GM18873 (cell line): Measurements from ENCODE around the gene SLC6A18.

Experiments used
- ATAC-seq: cut with Tn5 transposase; IDR thresholded peaks from one replicate; pipeline ENCODE4 v1.9.1; 2021; ENCODE audit warnings: mild to moderate bottlenecking, moderate library complexity, moderate number of reproducible peaks; ENCODE audit not compliant: unreplicated experiment, low FRiP score

Gene SLC6A18

GRCh38 chr5:1202026-1202797 is 23.0 kb upstream of the SLC6A18 start:
- no peak for ATAC-seq

- no peak for ATAC-seq
These were observed 22.4 kb upstream of the SLC6A18 start for GRCh38 chr5:1202798-1203185.

- no peak for ATAC-seq
These were observed 21.7 kb upstream of the SLC6A18 start for GRCh38 chr5:1203311-1203967.

GRCh38 chr5:1203968-1204692 is 21.1 kb upstream of the SLC6A18 start:
- no peak for ATAC-seq

- ATAC-seq: no peak
These were observed 20.4 kb upstream of the SLC6A18 start for GRCh38 chr5:1204693-1205242.

GRCh38 chr5:1205255-1206180 is 19.7 kb upstream of the SLC6A18 start:
- ATAC-seq: no peak

- no peak for ATAC-seq
These were observed 18.4 kb upstream of the SLC6A18 start for GRCh38 chr5:1206521-1207412.

- ATAC-seq: no peak
These were observed 17.6 kb upstream of the SLC6A18 start for GRCh38 chr5:1207555-1207954.

- no peak for ATAC-seq
These were observed 16.9 kb upstream of the SLC6A18 start for GRCh38 chr5:1208221-1208742.

- no peak for ATAC-seq
These were observed 16.3 kb upstream of the SLC6A18 start for GRCh38 chr5:1208743-1209488.

- no peak for ATAC-seq
These were observed 15.7 kb upstream of the SLC6A18 start for GRCh38 chr5:1209489-1209852.

GRCh38 chr5:1209896-1210776 is 15.0 kb upstream of the SLC6A18 start:
- ATAC-seq: no peak

GRCh38 chr5:1210832-1211251 is 14.3 kb upstream of the SLC6A18 start:
- no peak for ATAC-seq

- no peak for ATAC-seq
These were observed 13.5 kb upstream of the SLC6A18 start for GRCh38 chr5:1211701-1212100.

GRCh38 chr5:1212271-1212670 is 12.9 kb upstream of the SLC6A18 start:
- ATAC-seq: no peak

- ATAC-seq: no peak
These were observed 12.3 kb upstream of the SLC6A18 start for GRCh38 chr5:1212881-1213280.

- no peak for ATAC-seq
These were observed 11.5 kb upstream of the SLC6A18 start for GRCh38 chr5:1213508-1214162.
